NCI-H748 treated with DMSO at 0.1 percent for 48 hours (cell line): ENCODE data around the gene KCNV2.

ENCODE experiments used
- DNase-seq: peaks from one replicate; lab custom pipeline; 2025; lab: John Stamatoyannopoulos, UW

The KCNV2 gene

DNA sequence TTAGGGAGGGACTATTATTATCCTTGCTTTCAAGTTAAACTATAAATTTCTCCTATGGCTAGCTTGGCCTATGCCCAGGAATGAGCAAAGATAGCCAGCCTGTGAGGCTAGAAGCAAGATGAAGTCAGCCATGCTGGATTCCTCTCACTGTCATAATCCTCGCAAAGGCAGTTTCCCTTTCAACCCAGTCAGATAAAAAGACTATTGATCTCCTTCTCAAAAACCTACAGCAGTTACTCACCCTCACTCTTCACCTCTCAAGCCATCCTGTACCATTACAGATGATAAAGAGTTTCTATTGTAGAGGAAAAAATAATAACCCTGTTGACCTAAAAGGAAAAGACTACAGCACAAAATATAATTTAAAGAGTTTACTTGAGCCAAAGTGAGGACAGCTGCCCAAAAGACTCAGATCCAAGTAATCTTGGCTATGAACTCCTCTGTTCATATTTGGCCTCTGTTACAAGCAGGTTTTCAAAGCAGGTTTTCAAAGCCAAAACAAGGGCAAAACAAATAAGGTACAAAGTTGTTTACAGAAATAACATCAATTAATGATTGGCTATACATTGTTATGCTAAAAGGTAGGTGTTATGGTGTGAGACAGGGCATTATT lies 41.7 kb downstream of the KCNV2 start:
- DNase-seq, result no peak

DNA sequence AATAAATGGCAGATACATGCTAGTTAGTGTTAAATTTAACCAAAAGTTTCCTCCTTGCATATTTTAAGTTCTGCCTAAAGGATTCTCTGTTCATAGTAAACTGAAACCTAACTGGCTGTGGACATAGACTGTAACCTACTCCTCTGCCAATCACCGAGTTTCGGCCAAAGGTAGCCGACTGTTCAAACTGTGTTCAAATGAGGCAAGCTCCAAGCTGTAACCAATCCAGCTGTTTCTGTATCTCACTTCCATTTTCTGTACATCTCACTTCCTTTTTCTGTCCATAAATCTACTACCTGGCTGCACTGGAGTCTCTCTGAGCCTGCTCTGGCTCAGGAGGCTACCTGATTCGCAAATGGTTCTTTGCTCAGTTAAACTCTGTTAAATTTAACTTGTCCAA lies 44.1 kb downstream of the KCNV2 start:
- DNase-seq, result no peak

DNA sequence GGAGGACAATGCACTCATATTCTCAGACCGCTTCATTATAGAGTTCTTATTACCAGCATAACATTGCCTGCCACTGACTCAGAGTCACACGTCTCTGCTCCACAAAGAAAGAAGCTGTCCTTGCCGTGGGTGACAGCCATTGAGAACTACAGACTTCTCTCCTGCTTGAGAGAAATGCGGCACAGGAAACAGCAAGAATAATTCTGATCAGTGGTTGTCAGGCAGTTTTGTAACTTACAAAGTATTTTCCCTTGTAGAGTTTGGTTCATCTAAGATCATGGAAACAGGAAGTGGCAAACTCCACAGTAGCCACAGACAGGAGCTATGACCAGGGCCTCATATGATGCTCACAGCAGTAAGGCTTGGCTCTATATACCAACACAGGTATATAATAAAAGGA lies 47.0 kb downstream of the KCNV2 start:
- DNase-seq, result no peak

DNA sequence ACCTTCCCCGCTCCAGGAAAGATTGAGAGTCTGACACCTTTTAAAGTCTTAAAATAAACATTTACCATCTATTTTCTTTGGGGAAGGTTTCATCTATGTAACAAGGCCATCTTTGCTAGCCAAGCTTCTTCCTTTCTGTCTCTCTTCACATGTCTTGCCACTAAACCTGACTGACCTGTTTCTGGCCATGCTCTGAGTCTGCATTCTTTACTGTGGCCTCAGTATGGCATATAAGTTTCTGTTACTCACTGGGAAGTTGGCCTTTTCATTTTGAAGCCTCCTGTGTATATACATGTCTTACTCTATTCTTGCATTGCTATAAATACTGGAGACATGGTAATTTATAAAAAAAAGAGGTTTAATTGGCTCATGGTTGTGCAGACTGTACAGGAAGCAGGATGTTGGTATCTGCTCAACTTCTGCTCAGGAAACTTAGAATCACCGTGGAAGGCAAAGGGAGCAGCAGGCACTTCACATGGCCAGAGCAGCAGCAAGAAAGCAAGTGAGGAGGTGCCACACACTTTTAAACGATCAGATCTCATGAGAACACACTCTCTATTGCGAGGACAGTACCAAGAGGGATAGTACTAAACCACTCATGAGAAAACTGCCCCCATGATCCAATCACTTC lies 48.1 kb downstream of the KCNV2 start:
- DNase-seq, result no peak

DNA sequence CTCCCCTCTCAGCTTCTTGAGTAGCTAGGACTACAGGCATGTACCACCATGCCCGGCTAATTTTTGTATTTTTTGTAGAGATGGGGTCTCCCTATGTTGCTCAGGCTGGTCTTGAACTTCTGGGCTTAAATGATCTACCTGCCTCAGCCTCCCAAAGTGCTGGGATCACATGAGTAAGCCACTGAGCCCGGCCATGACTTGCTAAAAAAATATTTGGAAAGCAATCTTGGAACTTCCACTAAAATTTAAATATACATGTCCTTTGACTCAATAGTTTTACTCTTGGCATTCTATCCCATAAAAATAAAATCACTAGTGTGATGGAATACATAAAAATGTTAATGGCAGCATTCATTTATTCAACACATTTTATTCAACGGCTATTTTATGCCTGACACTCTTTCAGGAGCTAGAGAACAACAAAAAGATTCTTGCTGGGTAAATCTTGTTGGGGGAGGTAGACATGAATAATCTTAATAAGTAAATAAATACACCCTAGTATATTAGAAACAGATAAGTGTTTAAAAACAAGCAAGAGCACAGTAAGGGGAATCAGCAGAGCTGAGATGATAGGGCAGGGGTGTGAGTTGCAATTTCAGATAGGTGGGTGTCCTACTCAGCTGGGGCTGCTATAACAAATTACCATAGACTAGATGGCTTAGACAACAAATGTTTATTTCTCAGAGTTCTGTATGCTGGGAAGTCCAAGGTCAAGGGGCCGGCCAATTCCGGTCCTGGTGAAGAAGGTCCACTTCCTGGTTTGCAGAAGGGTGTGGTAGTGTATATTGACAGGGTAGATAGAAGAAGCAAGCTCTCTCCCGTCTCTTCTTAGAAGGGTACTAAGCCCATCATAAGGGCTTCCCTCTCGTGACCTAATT lies 50.7 kb downstream of the KCNV2 start:
- DNase-seq, result no peak

DNA sequence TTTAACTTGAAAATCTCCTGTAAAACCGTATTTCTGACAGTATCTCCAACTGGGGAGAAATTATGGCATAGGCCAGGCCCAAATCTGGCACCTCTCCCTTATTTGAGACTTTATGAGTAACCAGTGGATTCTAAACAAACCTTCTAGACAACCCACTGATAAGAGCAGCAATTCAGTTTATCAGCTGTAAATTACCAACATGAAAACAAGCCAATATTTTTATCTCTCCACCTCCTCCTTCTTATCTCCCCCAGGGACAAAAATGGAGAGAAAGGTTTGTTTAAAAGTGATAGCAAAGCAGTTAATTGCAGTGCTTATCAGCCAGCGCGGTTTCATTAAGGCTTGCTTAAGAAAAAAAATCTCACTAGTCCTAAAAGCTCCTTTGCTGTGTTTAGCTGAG lies 53.8 kb downstream of the KCNV2 start:
- no peak for DNase-seq

DNA sequence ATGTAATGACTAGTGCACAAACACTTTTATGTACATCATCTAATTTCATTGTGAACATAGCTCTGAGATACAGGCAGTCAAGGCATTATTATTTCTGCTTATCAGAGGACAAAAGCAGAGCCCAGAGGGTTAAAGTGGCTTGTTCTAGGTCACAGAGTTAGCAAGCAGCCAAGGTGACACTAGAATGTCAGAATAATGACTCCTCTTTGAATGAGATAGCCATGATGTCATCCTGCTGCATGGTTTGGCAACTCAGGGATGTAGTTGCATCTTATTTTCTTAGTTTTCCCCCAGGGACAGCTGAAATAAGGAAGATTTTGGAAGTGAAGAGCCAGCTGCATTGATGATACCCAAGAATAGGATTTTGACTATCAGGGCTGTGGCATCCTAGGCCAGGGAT lies 54.4 kb downstream of the KCNV2 start:
- DNase-seq, result no peak

DNA sequence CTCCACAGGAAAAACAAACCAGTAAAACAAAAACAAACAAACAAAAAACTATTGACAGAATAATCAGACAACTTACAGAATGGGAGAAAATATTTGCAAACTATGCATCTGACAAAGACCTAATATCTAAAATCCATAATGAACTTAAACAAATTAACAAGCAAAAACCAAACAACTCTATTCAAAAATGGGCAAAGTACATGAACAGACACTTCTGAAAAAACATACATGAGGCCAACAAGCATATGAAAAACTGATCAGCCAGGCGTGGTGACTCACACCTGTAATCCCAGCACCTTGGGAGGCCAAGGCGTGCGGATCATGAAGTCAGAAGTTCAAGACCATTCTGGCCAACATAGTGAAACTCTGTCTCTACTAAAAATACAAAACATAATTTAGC lies 60.1 kb downstream of the KCNV2 start:
- no peak for DNase-seq

DNA sequence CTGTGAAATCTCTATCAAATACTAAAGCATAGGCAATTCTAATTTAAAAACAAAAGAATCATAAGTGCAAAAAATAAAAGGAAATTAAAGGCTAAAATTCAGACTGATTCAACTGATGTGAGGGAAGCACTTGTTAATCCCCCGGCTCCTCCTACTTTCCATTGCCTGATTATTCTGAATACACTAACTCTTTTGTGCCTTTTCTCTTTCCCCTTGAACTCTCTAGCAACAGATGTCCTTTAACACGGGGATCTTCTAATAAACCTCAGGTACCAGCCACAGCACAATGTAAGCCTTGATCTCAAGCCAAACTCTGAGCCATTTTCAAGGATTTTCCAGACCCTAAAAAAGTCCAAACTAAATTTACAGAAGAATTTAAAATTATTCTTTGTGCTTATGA lies 61.5 kb downstream of the KCNV2 start:
- no peak for DNase-seq
